HG03432 (cell line): ENCODE results near the gene TPD52L2.
"Not testable (repeated sequence)": the region's sequence is repeated elsewhere in the genome, so short reads cannot be mapped to it uniquely, and the experiment has no call there.

Experiments used
- ATAC-seq: cut with Tn5 transposase; IDR thresholded peaks from one replicate; pipeline ENCODE4 v1.9.1; 2021; ENCODE audit warnings: mild to moderate bottlenecking, moderate library complexity; ENCODE audit not compliant: unreplicated experiment

TPD52L2 gene

GRCh38 chr20:63835021-63835858 is 29.8 kb upstream of the TPD52L2 start:
- ATAC-seq = no peak

DNA sequence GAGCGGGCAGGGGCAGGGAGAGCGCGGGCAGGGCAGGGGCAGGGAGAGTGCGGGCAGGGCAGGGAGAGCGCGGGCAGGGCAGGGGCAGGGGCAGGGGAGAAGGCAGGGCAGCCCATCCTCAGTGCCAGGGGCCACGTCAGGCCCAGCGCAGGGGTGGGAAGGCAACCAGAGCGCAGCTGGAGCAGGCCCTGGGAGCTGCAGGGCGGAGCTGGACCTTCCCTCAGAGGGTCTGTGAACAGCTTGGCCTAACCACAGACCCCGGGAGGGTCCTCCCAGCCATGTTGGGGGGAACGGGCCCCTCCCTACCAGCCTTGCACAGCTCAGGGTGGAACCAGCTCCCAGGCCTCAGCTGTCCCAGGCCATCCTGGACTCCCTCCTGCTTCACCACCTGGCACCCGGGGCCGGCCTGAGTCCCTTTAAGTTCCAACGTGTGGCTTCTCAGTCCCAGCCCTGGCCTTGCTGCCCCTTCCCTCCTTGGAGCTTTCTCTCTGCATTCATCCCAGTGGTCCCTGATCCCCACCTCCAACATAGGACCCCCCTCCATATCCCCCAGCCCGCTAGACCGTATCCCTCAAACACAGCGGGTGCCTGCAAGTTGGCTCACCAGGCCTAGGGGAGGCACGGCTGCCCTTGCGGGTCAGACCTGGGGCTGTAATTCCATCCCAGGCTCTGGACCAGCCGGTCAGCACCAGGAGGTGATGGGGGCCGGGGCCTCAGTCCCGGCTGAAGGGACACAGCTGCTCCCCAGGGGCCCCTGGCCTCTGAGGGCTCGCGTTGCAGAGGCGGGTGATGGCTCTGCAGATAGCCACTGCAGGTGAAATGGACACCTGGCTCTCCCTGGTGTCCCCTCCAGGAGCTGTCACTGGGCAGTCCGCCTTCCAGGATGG is 28.4 kb upstream of the TPD52L2 start:
- ATAC-seq = no peak

GRCh38 chr20:63837479-63837878 is 27.6 kb upstream of the TPD52L2 start:
- no peak for ATAC-seq

DNA sequence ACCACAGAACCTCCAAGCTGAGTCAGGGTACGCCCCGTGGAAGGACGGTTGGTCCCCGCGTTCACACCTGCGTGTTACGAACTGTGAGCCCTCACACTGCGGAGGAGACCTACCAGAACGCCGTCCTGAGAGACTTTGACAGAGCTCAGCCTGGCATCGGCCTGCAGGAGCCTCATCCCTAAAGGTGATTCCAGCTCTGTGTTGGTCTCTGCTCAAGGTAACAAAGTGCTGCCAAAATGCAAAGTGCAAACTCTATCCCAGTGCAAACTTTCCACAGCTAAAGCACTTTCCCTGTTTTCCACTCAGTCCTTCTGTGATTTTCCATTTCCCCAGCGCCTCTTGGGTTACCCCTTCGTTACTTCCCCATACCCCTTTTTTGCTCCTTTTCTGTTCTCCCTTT is 25.4 kb upstream of the TPD52L2 start:
- no peak for ATAC-seq

DNA sequence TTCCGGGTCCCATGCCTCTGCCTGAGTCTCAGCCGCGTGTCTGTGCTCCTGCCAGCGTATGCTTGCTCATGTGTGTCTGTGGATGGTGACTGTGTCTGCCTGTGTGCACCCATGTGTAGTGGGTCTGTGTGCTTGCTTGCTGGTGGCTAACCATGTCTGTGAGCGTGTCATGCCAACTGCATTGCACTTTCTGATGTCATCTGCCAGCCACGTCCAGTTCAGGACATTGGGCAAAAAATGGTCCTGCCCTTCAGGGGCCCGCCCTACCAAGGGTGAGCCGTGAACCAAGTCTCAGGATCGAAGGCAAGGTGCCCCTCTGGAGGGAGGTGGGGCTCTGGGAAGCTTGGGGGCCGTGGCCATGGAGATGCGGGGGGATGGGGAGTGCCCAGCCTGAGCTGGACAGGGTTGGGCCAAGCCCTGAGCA is 24.7 kb upstream of the TPD52L2 start:
- ATAC-seq = no peak

GRCh38 chr20:63842258-63842657 is 22.8 kb upstream of the TPD52L2 start:
- no peak for ATAC-seq

DNA sequence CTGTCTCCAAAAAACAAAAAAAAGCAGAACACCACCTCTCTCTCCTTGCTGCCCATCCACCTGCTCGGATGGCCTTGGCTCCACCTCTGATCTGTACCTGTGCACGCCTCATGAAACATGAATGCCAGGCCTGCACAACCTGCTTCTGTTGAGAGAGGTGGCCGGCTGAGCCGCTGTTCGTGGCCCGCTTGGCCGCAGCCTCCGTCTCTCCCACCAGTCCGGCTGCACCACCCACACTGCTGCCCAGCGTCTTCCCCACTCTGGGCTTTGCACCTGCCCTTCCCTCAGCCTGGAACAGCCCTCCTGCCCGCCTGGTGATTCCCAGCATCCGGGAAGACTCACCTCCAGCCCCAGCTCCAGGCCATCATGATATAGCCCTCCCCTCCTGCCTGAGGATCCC is 21.8 kb upstream of the TPD52L2 start:
- no peak for ATAC-seq

- no peak for ATAC-seq
These were observed 21.3 kb upstream of the TPD52L2 start for GRCh38 chr20:63843778-63844177.

GRCh38 chr20:63844511-63844991 is 20.5 kb upstream of the TPD52L2 start:
- ATAC-seq = no peak

- no peak for ATAC-seq
These were observed 18.8 kb upstream of the TPD52L2 start for GRCh38 chr20:63846128-63846771.

- no peak for ATAC-seq
These were observed 18.2 kb upstream of the TPD52L2 start for GRCh38 chr20:63846888-63847236.

- no peak for ATAC-seq
These were observed 17.6 kb upstream of the TPD52L2 start for GRCh38 chr20:63847237-63848002.

- no peak for ATAC-seq
These were observed 16.8 kb upstream of the TPD52L2 start for GRCh38 chr20:63848003-63848911.

GRCh38 chr20:63850689-63851547 is 14.2 kb upstream of the TPD52L2 start:
- ATAC-seq = peak; percentile 79

DNA sequence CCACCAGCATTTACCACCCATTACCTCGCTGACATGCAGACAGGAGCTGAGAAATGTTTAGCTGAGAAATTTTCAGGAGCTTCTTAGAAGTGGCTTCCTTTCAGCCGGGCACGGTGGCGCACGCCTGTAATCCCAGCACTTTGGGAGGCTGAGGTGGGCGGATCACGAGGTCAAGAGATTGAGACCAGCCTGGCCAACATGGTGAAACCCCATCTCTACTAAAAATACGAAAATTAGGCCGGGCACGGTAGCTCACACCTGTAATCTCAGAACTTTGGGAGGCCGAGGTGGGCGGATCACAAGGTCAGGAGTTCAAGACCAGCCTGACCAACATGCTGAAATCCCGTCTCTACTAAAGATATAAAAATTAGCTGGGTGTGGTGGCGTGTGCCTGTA is 13.5 kb upstream of the TPD52L2 start:
- ATAC-seq = not testable (repeated sequence)

- not testable (repeated sequence) for ATAC-seq
These were observed 11.4 kb upstream of the TPD52L2 start for GRCh38 chr20:63853733-63854068.

- no peak for ATAC-seq
These were observed 10.9 kb upstream of the TPD52L2 start for GRCh38 chr20:63854069-63854765.

DNA sequence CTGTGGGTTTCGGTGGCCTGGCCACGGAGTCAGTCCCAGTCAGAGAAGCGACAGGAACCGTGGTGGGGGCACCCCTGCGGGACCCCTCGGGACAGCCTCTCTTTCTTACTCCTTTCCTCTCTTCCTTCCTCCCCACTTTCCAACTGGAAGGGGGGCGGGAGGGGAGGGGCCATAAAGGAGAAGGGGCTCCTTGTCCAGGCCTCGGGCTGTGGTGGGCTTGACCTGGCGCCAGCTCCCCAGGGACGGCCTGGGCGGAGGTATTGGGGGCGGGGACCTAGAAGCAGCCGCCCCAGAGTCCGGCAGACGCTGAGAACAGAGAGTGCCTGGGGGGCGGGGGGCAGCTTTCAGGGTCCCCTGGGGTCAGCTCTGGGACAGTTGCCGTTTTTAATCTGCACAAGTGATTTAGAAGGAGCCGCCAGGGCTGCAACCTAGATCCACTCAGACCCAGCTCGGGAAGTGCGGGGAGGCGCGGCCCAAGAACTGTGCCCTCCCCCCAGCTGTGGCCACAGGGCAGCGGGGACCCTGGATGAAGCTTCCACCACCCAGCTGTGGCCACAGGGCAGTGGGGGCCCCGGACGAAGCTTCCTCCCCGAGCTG is 10.2 kb upstream of the TPD52L2 start:
- no peak for ATAC-seq
